H1 (cell line): ENCODE results near the gene UAP1. TPM values are rescaled to one million over a fixed set of nuclear protein-coding genes. Genes with fewer than 3 reads are reported as not detected.

Source experiments
- CTCF ChIA-PET: fragments of 300-600 bp; sonication (Branson Sonifier 250); formaldehyde crosslinking; loops from one replicate; lab custom pipeline; 2021; ENCODE audit not compliant: partially characterized antibody; lab: Charles Lee
- POLR2A ChIA-PET: fragments of 300-600 bp; sonication (Branson Sonifier 250); formaldehyde crosslinking; loops from one replicate; lab custom pipeline; 2021; ENCODE audit warnings: inconsistent platforms; ENCODE audit not compliant: partially characterized antibody; lab: Charles Lee
- DNase-seq, 2 experiments: peaks; one replicate each; pipeline versions ENCODE4 v3.0.0 to v3.0.0-alpha.2; 2010 to 2022; ENCODE audit warnings: low spot score in 2 of 2, low read depth in 1 of 2, mixed read lengths in 1 of 2
- FAIRE-seq: peaks from 2 replicates; lab custom pipeline; 2011; peaks lifted over from hg19 to GRCh38; lab: Jason Lieb, UNC
- H2AFZ ChIP-seq: 2 replicates; pipeline ENCODE4 v1.8.1; 2012; ENCODE audit warnings: low read length, inconsistent platforms
- H2AK5ac ChIP-seq: 2 replicates; pipeline ENCODE4 v1.6.1; 2013; ENCODE audit warnings: low read depth, low read length
- H2BK120ac ChIP-seq: replicated peaks from 2 replicates; pipeline ENCODE3; 2013; ENCODE audit warnings: low read depth, low read length, inconsistent platforms
- H2BK12ac ChIP-seq: 2 replicates; pipeline ENCODE4 v1.6.1; 2013; ENCODE audit warnings: low read depth, low read length
- H2BK15ac ChIP-seq: 2 replicates; pipeline ENCODE4 v1.6.1; 2013; ENCODE audit warnings: low read length
- H2BK20ac ChIP-seq: 2 replicates; pipeline ENCODE4 v1.6.1; 2013; ENCODE audit warnings: low read length
- H2BK5ac ChIP-seq: 2 replicates; pipeline ENCODE4 v1.6.1; 2013; ENCODE audit warnings: low read depth, low read length
- H3K14ac ChIP-seq: 2 replicates; pipeline ENCODE4 v1.6.1; 2013; ENCODE audit warnings: inconsistent platforms; ENCODE audit not compliant: insufficient read length
- H3K18ac ChIP-seq: 2 replicates; pipeline ENCODE4 v1.6.1; 2013; ENCODE audit warnings: low read length; ENCODE audit errors: extremely low read depth
- H3K23ac ChIP-seq: 2 replicates; pipeline ENCODE4 v1.6.1; 2013; ENCODE audit warnings: inconsistent platforms; ENCODE audit not compliant: insufficient read length
- H3K23me2 ChIP-seq: 2 replicates; pipeline ENCODE4 v1.6.1; 2013; ENCODE audit warnings: low read depth, low read length
- H3K27ac ChIP-seq: 2 replicates; pipeline ENCODE4 v1.6.1; 2011; ENCODE audit warnings: low read depth, low read length, inconsistent platforms
- H3K27me3 ChIP-seq, 4 experiments: replicated peaks in 1 of 4; 1 replicate in 1 of 4; 2 replicates in 3 of 4; pipeline versions ENCODE4 v1.6.1 to v1.8.1; 2011 to 2013; ENCODE audit warnings: low read length in 3 of 4, mild to moderate bottlenecking in 3 of 4, inconsistent platforms in 2 of 4, mixed read lengths in 2 of 4, moderate library complexity in 1 of 4; ENCODE audit not compliant: control insufficient read depth in 3 of 4, insufficient read depth in 3 of 4; ENCODE audit errors: extremely low read depth in 1 of 4
- H3K36me3 ChIP-seq, 4 experiments: 2 replicates each; pipeline versions ENCODE4 v1.6.1 to v1.8.1; 2011 to 2013; ENCODE audit warnings: mild to moderate bottlenecking in 4 of 4, low read length in 3 of 4, moderate library complexity in 2 of 4, control low read depth in 1 of 4, inconsistent platforms in 1 of 4; ENCODE audit not compliant: insufficient read depth in 4 of 4, control insufficient read depth in 2 of 4
- H3K4ac ChIP-seq: replicated peaks from 2 replicates; pipeline ENCODE3; 2013; ENCODE audit warnings: low read length, low read depth, mixed read lengths, inconsistent platforms; ENCODE audit not compliant: insufficient read length
- H3K4me1 ChIP-seq, 4 experiments: replicated peaks in 1 of 4; 1 replicate in 1 of 4; 2 replicates in 3 of 4; pipeline versions ENCODE4 v1.6.1 to v1.8.1; 2011 to 2013; ENCODE audit warnings: low read length in 3 of 4, inconsistent platforms in 2 of 4, mixed read lengths in 1 of 4; ENCODE audit not compliant: insufficient read depth in 4 of 4, control insufficient read depth in 3 of 4
- H3K4me2 ChIP-seq, 2 experiments: 2 replicates each; pipeline versions ENCODE4 v1.6.1 to v1.8.1; 2011 to 2013; ENCODE audit warnings: low read depth in 2 of 2, low read length in 2 of 2, control low read depth in 1 of 2, inconsistent platforms in 1 of 2, mild to moderate bottlenecking in 1 of 2; ENCODE audit not compliant: insufficient read depth in 1 of 2
- H3K4me3 ChIP-seq, 4 experiments: fragments of 200-600, 300-600 bp in 1 of 4; sonication (generic), shearing (Covaris generic), sonication (Bioruptor Twin) in 1 of 4; 2 replicates each; pipeline versions ENCODE4 v1.5.1 to v1.8.1; 2011 to 2016; ENCODE audit warnings: low read length in 4 of 4, low read depth in 3 of 4, control low read depth in 2 of 4, inconsistent platforms in 2 of 4, mild to moderate bottlenecking in 2 of 4, mixed read lengths in 1 of 4, moderate library complexity in 1 of 4; ENCODE audit not compliant: insufficient read depth in 2 of 4; ENCODE audit errors: extremely low read depth in 1 of 4
- H3K56ac ChIP-seq: replicated peaks from 2 replicates; pipeline ENCODE3; 2013; ENCODE audit warnings: low read depth, mild to moderate bottlenecking, mixed read lengths, low read length, inconsistent platforms; ENCODE audit not compliant: insufficient read length
- H3K79me1 ChIP-seq: 2 replicates; pipeline ENCODE4 v1.6.1; 2013; ENCODE audit warnings: low read depth, low read length, control low read depth
- H3K79me2 ChIP-seq, 2 experiments: 2 replicates each; pipeline versions ENCODE4 v1.6.1 to v1.8.1; 2012 to 2013; ENCODE audit warnings: low read length in 2 of 2, mild to moderate bottlenecking in 2 of 2, inconsistent platforms in 1 of 2; ENCODE audit not compliant: insufficient read depth in 2 of 2, control insufficient read depth in 1 of 2
- H3K9ac ChIP-seq, 4 experiments: replicated peaks in 1 of 4; 1 replicate in 1 of 4; 2 replicates in 3 of 4; pipeline versions ENCODE4 v1.6.1 to v1.8.1; 2011 to 2013; ENCODE audit warnings: low read depth in 3 of 4, low read length in 3 of 4, control low read depth in 2 of 4, mild to moderate bottlenecking in 2 of 4, moderate library complexity in 2 of 4, inconsistent platforms in 1 of 4; ENCODE audit errors: extremely low read depth in 1 of 4
- H3K9me3 ChIP-seq, 2 experiments: 2 replicates each; pipeline versions ENCODE4 v1.6.1 to v1.8.1; 2012 to 2013; ENCODE audit warnings: mild to moderate bottlenecking in 2 of 2, moderate library complexity in 2 of 2, control low read depth in 1 of 2, inconsistent platforms in 1 of 2, low read depth in 1 of 2, low read length in 1 of 2, mixed read lengths in 1 of 2; ENCODE audit not compliant: insufficient read depth in 2 of 2
- H4K20me1 ChIP-seq, 2 experiments: replicated peaks in 1 of 2; 2 replicates each; pipeline versions ENCODE3 to v1.8.1; 2011 to 2013; ENCODE audit warnings: inconsistent platforms in 2 of 2, low read length in 2 of 2, mild to moderate bottlenecking in 1 of 2; ENCODE audit not compliant: insufficient read depth in 2 of 2, control insufficient read depth in 1 of 2
- H4K5ac ChIP-seq: 2 replicates; pipeline ENCODE4 v1.6.1; 2013; ENCODE audit warnings: low read length, low read depth, mixed read lengths, inconsistent platforms; ENCODE audit not compliant: insufficient read length
- H4K8ac ChIP-seq: 2 replicates; pipeline ENCODE4 v1.8.0; 2013; ENCODE audit warnings: mild to moderate bottlenecking, moderate library complexity, low read length, inconsistent platforms; ENCODE audit not compliant: insufficient read depth; ENCODE audit errors: extremely low read depth
- H4K91ac ChIP-seq: replicated peaks from 2 replicates; pipeline ENCODE3; 2013; ENCODE audit warnings: low read length, mixed read lengths, inconsistent platforms; ENCODE audit not compliant: insufficient read length
- KDM5A ChIP-seq: fragments of 200-600 bp; IDR thresholded peaks from 2 replicates; pipeline ENCODE4 v1.7.1; 2012; ENCODE audit warnings: mild to moderate bottlenecking, low read length, inconsistent platforms, mixed read lengths
- PHF8 ChIP-seq: fragments of 200-600 bp; sonication (generic); conservative IDR thresholded peaks from 2 replicates; pipeline ENCODE4 v1.7.1; 2012; ENCODE audit warnings: low read depth, mild to moderate bottlenecking, inconsistent platforms, low read length, moderate library complexity
- WGBS, 2 experiments: shearing (Covaris generic) in 1 of 2; methylation state at CpG; one replicate each; pipeline versions ENCODE4 v1.1.6 to v1.1.7; 2013 to 2015; ENCODE audit warnings: low lambda C conversion rate in 2 of 2, mixed read lengths in 2 of 2, inconsistent platforms in 1 of 2, low coverage in 1 of 2, missing lambda C conversion rate in 1 of 2; ENCODE audit not compliant: insufficient replicate concordance in 2 of 2, insufficient coverage in 1 of 2, insufficient read length in 1 of 2; ENCODE audit errors: extremely low coverage in 1 of 2, missing lambda C conversion rate in 1 of 2; 5-methylcytosine and 5-hydroxymethylcytosine counted together
- polyA plus RNA-seq, 7 experiments: library from polyadenylated mRNA; depleted of rRNA in 3 of 7; stranded (reverse) in 5 of 7; unstranded in 2 of 7; fragments of >200 nt in 5 of 7; fragments of 200-250 nt in 2 of 7; gene quantifications; 1 replicate in 5 of 7; 2 replicates in 1 of 7; 4 replicates in 1 of 7; pipeline versions ENCODE4 v1.2.1 to v1.2.3, GENCODE V29; 2011 to 2013; ENCODE audit warnings: missing spikeins in 2 of 7, mixed read lengths in 2 of 7
- total RNA-seq: library from RNA; stranded (reverse); fragmentation: NEBNext Ultra II Directional; extraction: Animal tissue kit (Norgen Biotek cat#: 25700); gene quantifications from 2 replicates; pipeline ENCODE4 v1.2.1, GENCODE V29; 2021
- TF ChIP-seq, protein P1 (sequence below): IDR thresholded peaks from 2 replicates; pipeline ENCODE4 v1.6.1; 2011; ENCODE audit warnings: low read length, improper control_type of control experiment

The UAP1 gene
- total and polyA plus RNA-seq, 2 of the 8 experiments (the other 6 are each of a cell fraction or from before 2014, with no cell fraction given), result 9.4 to 32.9 TPM

DNA sequence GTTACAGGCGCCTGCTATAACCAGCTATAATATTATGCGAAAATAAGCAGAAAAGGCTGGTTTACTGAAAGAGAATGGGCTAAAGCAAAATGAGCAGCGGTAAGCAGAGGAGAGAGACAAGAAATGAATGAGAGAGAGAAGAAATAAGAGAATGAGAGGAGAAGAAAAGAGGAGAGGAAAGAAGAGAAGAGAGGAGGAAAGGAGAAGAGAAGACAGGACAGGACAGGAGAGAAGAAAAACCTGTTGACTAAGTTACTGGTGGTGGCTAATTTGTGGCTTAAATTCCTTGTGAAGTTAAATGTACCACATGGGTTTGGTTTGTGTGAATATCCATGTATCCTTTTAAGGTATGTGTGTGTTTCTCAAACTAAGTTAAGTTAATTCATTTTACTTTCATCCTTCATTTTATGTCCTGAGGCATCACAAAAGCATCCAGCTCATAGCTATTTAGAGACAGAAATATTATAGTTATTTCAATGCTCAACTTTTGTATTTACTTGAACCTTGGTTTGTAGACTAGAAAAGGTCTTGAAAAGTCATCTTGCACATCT lies 67.6 kb downstream of the UAP1 start:
- TF ChIP-seq, protein P1, sequence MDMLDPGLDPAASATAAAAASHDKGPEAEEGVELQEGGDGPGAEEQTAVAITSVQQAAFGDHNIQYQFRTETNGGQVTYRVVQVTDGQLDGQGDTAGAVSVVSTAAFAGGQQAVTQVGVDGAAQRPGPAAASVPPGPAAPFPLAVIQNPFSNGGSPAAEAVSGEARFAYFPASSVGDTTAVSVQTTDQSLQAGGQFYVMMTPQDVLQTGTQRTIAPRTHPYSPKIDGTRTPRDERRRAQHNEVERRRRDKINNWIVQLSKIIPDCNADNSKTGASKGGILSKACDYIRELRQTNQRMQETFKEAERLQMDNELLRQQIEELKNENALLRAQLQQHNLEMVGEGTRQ, result no peak
- no peak for TF ChIP-seq PHF8
- TF ChIP-seq KDM5A, result no peak
- TF ChIP-seq, all 59 proteins: peak for 0
- H3K9me3 ChIP-seq, result no peaks in the 10 kb centered on the region
- H2BK20ac ChIP-seq, result no peak overlapping the region
- H2AFZ ChIP-seq, result no peak overlapping the region
- H4K20me1 ChIP-seq, result no peaks in the 10 kb centered on the region
- no peaks in the 10 kb centered on the region for H3K79me2 ChIP-seq
- no peak overlapping the region for H3K4me3 ChIP-seq
- H3K4me1 ChIP-seq, result peaks cover 0 to 3% (median 0%) of the 10 kb centered on the region in 4 experiments; a peak in 1 of 7 replicates
- H3K14ac ChIP-seq, result no peak overlapping the region
- H3K18ac ChIP-seq, result no peak overlapping the region
- ChIA-PET POLR2A (no interaction called here), CTCF (interaction anchor here (1.1 to 6.3 kb wide), 4 partner anchors 11 to 33 kb away, joined by 3 to 47 read pairs (median 11); no protein-coding TSS in a partner anchor)
- H3K9ac ChIP-seq, result no peak overlapping the region
- no peak overlapping the region for H2BK12ac ChIP-seq
- no peak overlapping the region for H3K4ac ChIP-seq
- H3K79me1 ChIP-seq, result no peaks in the 10 kb centered on the region
- H3K27ac ChIP-seq, result no peak overlapping the region
- H3K23ac ChIP-seq, result no peak overlapping the region
- H3K4me2 ChIP-seq, result no peak overlapping the region
- no peak overlapping the region for H4K91ac ChIP-seq
- no peak overlapping the region for H3K56ac ChIP-seq
- no peak overlapping the region for H2BK5ac ChIP-seq
- no peaks in the 10 kb centered on the region for H3K36me3 ChIP-seq
- H4K5ac ChIP-seq, result no peak overlapping the region
- H2BK120ac ChIP-seq, result no peak overlapping the region
- no peak overlapping the region for H2AK5ac ChIP-seq
- no peak for DNase-seq
- no peak overlapping the region for H2BK15ac ChIP-seq
- H3K23me2 ChIP-seq, result no peaks in the 10 kb centered on the region
- no peak overlapping the region for H4K8ac ChIP-seq
- no peaks in the 10 kb centered on the region for H3K27me3 ChIP-seq
- whole genome bisulfite sequencing, 2 experiments, result 82% methylated on average over 3 of the region's 3 CpGs; no CpG with 5 or more reads in 1 of the 2 experiments
- FAIRE-seq, result no peak
